Endodermal cell (in vitro differentiated cells): ENCODE measurements around the gene TCF20. TPM values are rescaled to one million over a fixed set of nuclear protein-coding genes. Genes with fewer than 3 reads are reported as not detected.

Experiments used
- DNase-seq: peaks from one replicate; pipeline ENCODE4 v3.0.0-alpha.2; 2017
- H3K27ac ChIP-seq: 2 replicates; pipeline ENCODE4 v1.5.1; 2013; ENCODE audit warnings: mild to moderate bottlenecking, low read depth, low read length, moderate library complexity
- H3K27me3 ChIP-seq: 2 replicates; pipeline ENCODE4 v1.6.1; 2013; ENCODE audit warnings: mild to moderate bottlenecking, low read length, moderate library complexity; ENCODE audit not compliant: insufficient read depth, control insufficient read depth, poor library complexity, severe bottlenecking
- H3K36me3 ChIP-seq: 2 replicates; pipeline ENCODE4 v1.7.0; 2013; ENCODE audit warnings: mild to moderate bottlenecking, low read length, moderate library complexity; ENCODE audit not compliant: control insufficient read depth, insufficient read depth
- H3K4me1 ChIP-seq: one replicate; pipeline ENCODE4 v1.7.0; 2013; ENCODE audit warnings: low read length; ENCODE audit not compliant: control insufficient read depth, insufficient read depth
- H3K4me3 ChIP-seq: 2 replicates; pipeline ENCODE4 v1.5.1; 2013; ENCODE audit warnings: mild to moderate bottlenecking, low read length, moderate library complexity
- H3K9ac ChIP-seq: 2 replicates; pipeline ENCODE4 v1.6.1; 2013; ENCODE audit warnings: mild to moderate bottlenecking, low read length, moderate library complexity; ENCODE audit not compliant: poor library complexity, severe bottlenecking; ENCODE audit errors: extremely low read depth
- H3K9me3 ChIP-seq: 2 replicates; pipeline ENCODE4 v1.6.1; 2013; ENCODE audit warnings: mild to moderate bottlenecking, low read length, moderate library complexity; ENCODE audit not compliant: control insufficient read depth
- H3K27ac Mint-ChIP-seq: 2 replicates; pipeline ENCODE4 v1.8.0; 2020; ENCODE audit warnings: mixed read lengths
- H3K27me3 Mint-ChIP-seq: 2 replicates; pipeline ENCODE4 v1.8.0; 2021; ENCODE audit warnings: mild to moderate bottlenecking, mixed read lengths; ENCODE audit not compliant: insufficient read depth
- H3K36me3 Mint-ChIP-seq: 2 replicates; pipeline ENCODE4 v1.8.0; 2020; ENCODE audit warnings: low read depth, mixed read lengths
- H3K4me1 Mint-ChIP-seq: 2 replicates; pipeline ENCODE4 v1.8.0; 2020; ENCODE audit warnings: mixed read lengths
- H3K4me3 Mint-ChIP-seq: 2 replicates; pipeline ENCODE4 v1.8.0; 2020; ENCODE audit warnings: mild to moderate bottlenecking, moderate library complexity, mixed read lengths
- H3K9me3 Mint-ChIP-seq: 2 replicates; pipeline ENCODE4 v1.8.0; 2020; ENCODE audit warnings: mild to moderate bottlenecking, mixed read lengths
- WGBS, 2 experiments: methylation state at CpG; one replicate each; pipeline versions ENCODE4 v1.1.5 to v1.1.7; 2013; ENCODE audit warnings: missing lambda C conversion rate in 2 of 2, mixed read lengths in 1 of 2; ENCODE audit not compliant: insufficient coverage in 1 of 2, insufficient read length in 1 of 2; 5-methylcytosine and 5-hydroxymethylcytosine counted together
- total RNA-seq, 2 donors: library from RNA; stranded (reverse); fragmentation: NEBNext Ultra II Directional in 1 of 2; extraction: Animal tissue kit (Norgen Biotek cat#: 25700) in 1 of 2; gene quantifications; 2 replicates in 1 of 2; 3 replicates in 1 of 2; pipeline ENCODE4 v1.2.1, GENCODE V29; 2021
- TF ChIP-seq, protein P1 (sequence below): fragments of 200-600 bp; sonication (generic); conservative IDR thresholded peaks from 2 replicates; pipeline ENCODE4 v1.5.0; 2021; ENCODE audit warnings: antibody characterized with exemption, mild to moderate bottlenecking

Gene TCF20
- total RNA-seq, 2 donors from 2014 or later, result 113 to 134 TPM

DNA sequence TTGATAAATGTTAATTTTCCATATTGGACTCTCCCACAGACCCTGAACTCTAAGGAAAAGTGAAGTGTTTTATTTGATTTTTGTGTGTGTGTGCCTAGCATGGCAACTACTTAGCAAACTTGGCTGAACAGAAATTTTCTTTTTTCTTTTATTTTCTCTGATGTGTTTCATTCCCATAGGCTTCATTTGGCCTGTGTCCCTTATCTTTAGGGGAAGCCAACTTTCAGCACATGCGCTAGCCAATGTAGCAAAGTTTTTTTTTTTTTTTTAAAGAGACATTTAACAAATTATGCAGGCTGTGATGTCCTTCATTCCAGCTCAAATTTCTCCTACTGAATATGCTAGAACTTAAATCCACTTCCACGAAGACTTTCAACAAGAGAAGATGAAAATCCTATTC, 14.2 kb downstream of the TCF20 start:
- no peaks in the 10 kb centered on the region for H3K27me3 Mint-ChIP-seq
- no peaks in the 10 kb centered on the region for H3K9me3 Mint-ChIP-seq
- Histone ChIP-seq H3K9ac (no peak overlapping the region), H3K36me3 (no peaks in the 10 kb centered on the region), H3K4me3 (no peak overlapping the region), H3K4me1 (no peaks in the 10 kb centered on the region), H3K9me3 (no peaks in the 10 kb centered on the region), H3K27me3 (no peaks in the 10 kb centered on the region), H3K27ac (no peak overlapping the region)
- no peak for DNase-seq
- TF ChIP-seq, protein P1, sequence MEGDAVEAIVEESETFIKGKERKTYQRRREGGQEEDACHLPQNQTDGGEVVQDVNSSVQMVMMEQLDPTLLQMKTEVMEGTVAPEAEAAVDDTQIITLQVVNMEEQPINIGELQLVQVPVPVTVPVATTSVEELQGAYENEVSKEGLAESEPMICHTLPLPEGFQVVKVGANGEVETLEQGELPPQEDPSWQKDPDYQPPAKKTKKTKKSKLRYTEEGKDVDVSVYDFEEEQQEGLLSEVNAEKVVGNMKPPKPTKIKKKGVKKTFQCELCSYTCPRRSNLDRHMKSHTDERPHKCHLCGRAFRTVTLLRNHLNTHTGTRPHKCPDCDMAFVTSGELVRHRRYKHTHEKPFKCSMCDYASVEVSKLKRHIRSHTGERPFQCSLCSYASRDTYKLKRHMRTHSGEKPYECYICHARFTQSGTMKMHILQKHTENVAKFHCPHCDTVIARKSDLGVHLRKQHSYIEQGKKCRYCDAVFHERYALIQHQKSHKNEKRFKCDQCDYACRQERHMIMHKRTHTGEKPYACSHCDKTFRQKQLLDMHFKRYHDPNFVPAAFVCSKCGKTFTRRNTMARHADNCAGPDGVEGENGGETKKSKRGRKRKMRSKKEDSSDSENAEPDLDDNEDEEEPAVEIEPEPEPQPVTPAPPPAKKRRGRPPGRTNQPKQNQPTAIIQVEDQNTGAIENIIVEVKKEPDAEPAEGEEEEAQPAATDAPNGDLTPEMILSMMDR, result no peak
- no peak overlapping the region for H3K27ac Mint-ChIP-seq
- H3K4me3 Mint-ChIP-seq, result no peak overlapping the region
- H3K36me3 Mint-ChIP-seq, result peaks cover 10% of the 10 kb centered on the region
- 93% methylated on average over 2 of the region's 2 CpGs; no CpG with 5 or more reads in 1 of the 2 experiments for WGBS, 2 experiments
- peaks cover 21% of the 10 kb centered on the region for H3K4me1 Mint-ChIP-seq

GRCh38 chr22:42249831-42250230, 20.6 kb downstream of the TCF20 start:
- H3K9me3 ChIP-seq, result no peaks in the 10 kb centered on the region
- 91 to 92% methylated on average over 4 of the region's 4 CpGs for WGBS, 2 experiments
- H3K27ac Mint-ChIP-seq, result no peak overlapping the region
- peaks cover 24% of the 10 kb centered on the region for H3K36me3 Mint-ChIP-seq
- peaks cover 5% of the 10 kb centered on the region for H3K4me1 ChIP-seq
- peaks cover 12% of the 10 kb centered on the region for H3K4me1 Mint-ChIP-seq
- H3K27ac ChIP-seq, result no peak overlapping the region
- no peak overlapping the region for H3K4me3 Mint-ChIP-seq
- no peak for DNase-seq
- TF ChIP-seq, protein P1, result no peak
- H3K9ac ChIP-seq, result no peak overlapping the region
- H3K27me3 Mint-ChIP-seq, result no peaks in the 10 kb centered on the region
- H3K9me3 Mint-ChIP-seq, result no peaks in the 10 kb centered on the region
- no peaks in the 10 kb centered on the region for H3K27me3 ChIP-seq
- no peak overlapping the region for H3K4me3 ChIP-seq
- H3K36me3 ChIP-seq, result no peaks in the 10 kb centered on the region

DNA sequence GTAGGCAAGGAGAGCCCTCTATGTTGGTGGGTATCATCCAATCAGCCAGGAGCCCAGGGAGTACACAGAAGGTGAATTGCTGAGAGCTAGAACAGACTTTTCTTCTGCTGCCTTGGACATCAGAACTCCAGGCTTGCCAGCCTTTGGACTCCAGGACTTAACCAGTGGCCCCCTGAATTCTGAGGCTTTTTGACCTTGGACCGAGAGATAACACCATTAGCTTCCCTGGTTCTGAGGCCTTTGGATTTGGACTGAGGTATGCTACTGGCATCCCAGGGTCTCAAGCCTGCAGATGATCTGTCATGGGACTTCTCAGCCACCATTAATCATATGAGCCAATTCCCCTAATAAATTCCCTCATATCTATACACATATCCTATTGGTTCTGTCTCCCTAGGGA, 21.5 kb downstream of the TCF20 start:
- H3K27ac Mint-ChIP-seq, result no peak overlapping the region
- peaks cover 5% of the 10 kb centered on the region for H3K36me3 ChIP-seq
- no peaks in the 10 kb centered on the region for H3K9me3 ChIP-seq
- H3K27me3 ChIP-seq, result no peaks in the 10 kb centered on the region
- TF ChIP-seq, protein P1, result no peak
- H3K27me3 Mint-ChIP-seq, result no peaks in the 10 kb centered on the region
- no peak overlapping the region for H3K27ac ChIP-seq
- no peak for DNase-seq
- H3K4me3 ChIP-seq, result no peak overlapping the region
- no peak overlapping the region for H3K9ac ChIP-seq
- no peaks in the 10 kb centered on the region for H3K9me3 Mint-ChIP-seq
- peaks cover 29% of the 10 kb centered on the region for H3K36me3 Mint-ChIP-seq
- peaks cover 5% of the 10 kb centered on the region for H3K4me1 ChIP-seq
- 50 to 56% methylated on average over 1 of the region's 1 CpG for WGBS, 2 experiments
- H3K4me1 Mint-ChIP-seq, result peaks cover 12% of the 10 kb centered on the region
- no peak overlapping the region for H3K4me3 Mint-ChIP-seq
